PFSK-1 (cell line): Measurements from ENCODE around the gene MYH6. TPM values are rescaled to one million over a fixed set of nuclear protein-coding genes. Genes with fewer than 3 reads are reported as not detected.

Source experiments
- FOXP2 ChIP-seq: optimal IDR thresholded peaks from 2 replicates; pipeline ENCODE3; 2011; ENCODE audit warnings: borderline replicate concordance, control low read depth, inconsistent platforms; ENCODE audit not compliant: insufficient read depth; ENCODE audit errors: extremely low read length, extremely low read depth
- POLR2AphosphoS5 ChIP-seq: IDR thresholded peaks from 2 replicates; pipeline ENCODE4 v1.6.1; 2012; ENCODE audit warnings: low read depth, mild to moderate bottlenecking, control low read depth, low read length, moderate library complexity
- REST ChIP-seq, 2 experiments: IDR thresholded peaks; 2 replicates each; pipeline versions ENCODE4 v1.6.1 to v1.8.0; 2011 to 2012; ENCODE audit warnings: low read depth in 2 of 2, low read length in 2 of 2, control low read depth in 1 of 2, inconsistent platforms in 1 of 2, mild to moderate bottlenecking in 1 of 2, moderate library complexity in 1 of 2; ENCODE audit not compliant: insufficient read depth in 1 of 2
- SIN3A ChIP-seq: IDR thresholded peaks from 2 replicates; pipeline ENCODE4 v1.6.1; 2012; ENCODE audit warnings: mild to moderate bottlenecking, low read length, moderate library complexity, borderline replicate concordance; ENCODE audit not compliant: insufficient read depth
- TAF1 ChIP-seq: IDR thresholded peaks from 2 replicates; pipeline ENCODE4 v1.6.1; 2012; ENCODE audit warnings: low read length, control low read depth, borderline replicate concordance; ENCODE audit not compliant: insufficient read depth
- polyA plus RNA-seq: library from polyadenylated mRNA; unstranded; fragments of >200 nt; gene quantifications from one replicate; pipeline ENCODE4 v1.2.1, GENCODE V29; 2012; ENCODE audit warnings: low read depth, missing spikeins; ENCODE audit not compliant: insufficient read length

The MYH6 gene
- polyA plus RNA-seq = not detected

DNA sequence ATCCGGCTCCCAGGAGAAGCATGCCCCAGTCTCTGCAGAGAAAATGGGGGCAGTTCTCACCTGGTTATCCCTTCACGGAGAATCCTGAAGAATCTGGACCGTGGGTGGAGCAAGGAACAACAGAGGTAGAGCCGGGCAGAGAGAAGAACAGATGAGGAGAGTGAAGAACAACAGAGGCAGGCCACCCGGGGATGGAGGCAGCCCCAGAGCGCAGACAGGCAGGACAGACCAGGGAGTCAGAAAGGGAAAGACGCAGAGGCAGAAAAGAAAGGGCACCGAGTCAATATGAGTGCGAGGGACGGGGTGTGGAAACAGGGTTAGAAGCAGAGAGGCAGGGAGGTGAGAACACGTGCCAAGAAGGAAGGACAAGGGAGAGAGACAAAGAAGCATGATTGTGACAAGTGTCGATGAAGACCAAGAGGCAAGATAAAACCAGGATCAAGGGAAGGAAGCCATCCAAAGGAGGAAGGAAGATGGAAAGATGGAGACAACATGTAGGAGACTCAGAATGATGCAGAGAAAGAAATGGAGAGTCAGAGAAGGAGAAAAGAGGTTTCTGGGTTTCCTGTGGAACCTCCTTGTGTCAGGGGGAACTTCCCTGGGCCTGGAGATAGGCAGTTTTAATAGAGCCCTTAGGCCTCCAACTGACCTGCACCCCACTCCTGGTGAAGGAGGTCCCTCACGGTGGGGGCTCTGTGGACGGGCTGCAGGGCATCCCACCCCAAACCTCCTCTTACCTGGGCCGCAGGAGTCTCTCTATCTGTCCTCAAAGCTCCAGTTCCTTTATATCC, at the start of gene MYH6:
MYH6 (minus strand) TSS at position 758 of the 791 bp plus-strand sequence. CDS start 1,050 bp downstream, outside the sequence.
- TF ChIP-seq FOXP2 (no peak), REST (IDR thresholded peaks at IDR 0.05; ENCODE audit: insufficient read depth in 1 of 2, low read depth in 2 of 2, low read length in 2 of 2) (no peak), TAF1 (no peak), POLR2AphosphoS5 (no peak), SIN3A (no peak)

DNA sequence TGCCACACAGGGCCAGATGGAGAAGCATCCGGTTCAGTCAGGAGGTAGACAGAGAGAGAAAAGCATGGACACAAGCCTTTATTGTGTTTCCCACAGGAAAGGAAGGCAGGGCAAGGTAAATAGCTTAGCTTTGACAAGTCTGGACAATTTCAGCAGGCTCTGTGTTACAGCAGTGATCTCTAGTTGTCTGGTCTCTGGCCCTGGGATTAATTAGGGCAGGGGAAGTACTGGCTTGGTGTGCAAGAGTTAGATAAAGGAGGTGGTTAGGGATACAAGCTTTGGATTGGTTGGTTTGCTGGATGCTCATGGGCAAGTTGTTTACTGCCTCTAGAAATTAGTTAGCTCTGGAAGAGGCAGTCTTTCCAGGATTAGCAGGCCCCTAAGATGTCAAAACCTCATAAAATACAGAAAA, 46.4 kb upstream of the MYH6 start:
- TF ChIP-seq TAF1 (no peak), POLR2AphosphoS5 (no peak), FOXP2 (no peak)

- TF ChIP-seq SIN3A = no peak
- no peak for TF ChIP-seq FOXP2
- no peak for TF ChIP-seq POLR2AphosphoS5
- TF ChIP-seq REST (IDR thresholded peaks at IDR 0.05; ENCODE audit: insufficient read depth in 1 of 2, low read depth in 2 of 2, low read length in 2 of 2) = no peak
Observed at GRCh38 chr14:23452237-23452636, 44.2 kb upstream of the MYH6 start.

DNA sequence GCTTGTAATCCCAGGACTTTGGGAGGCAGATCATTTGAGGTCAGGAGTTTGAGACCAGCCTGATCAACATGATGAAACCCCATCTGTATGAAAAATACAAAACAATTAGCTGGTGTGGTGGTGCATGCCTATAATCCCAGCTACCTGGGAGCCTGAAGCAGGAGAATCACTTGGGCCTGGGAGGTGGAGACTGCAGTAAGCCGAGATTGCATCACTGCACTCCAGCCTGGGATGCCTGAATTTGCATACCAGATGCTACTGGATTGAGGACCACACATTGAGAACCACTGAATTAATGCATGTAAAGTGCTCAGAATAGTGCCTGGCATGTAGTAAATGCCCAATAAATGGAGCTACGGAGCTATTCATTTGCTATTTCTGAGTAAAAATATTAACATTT, 42.3 kb upstream of the MYH6 start:
- TF ChIP-seq SIN3A (no peak), POLR2AphosphoS5 (no peak), TAF1 (no peak), REST (IDR thresholded peaks at IDR 0.05; ENCODE audit: insufficient read depth in 1 of 2, low read depth in 2 of 2, low read length in 2 of 2) (no peak), FOXP2 (no peak)

DNA sequence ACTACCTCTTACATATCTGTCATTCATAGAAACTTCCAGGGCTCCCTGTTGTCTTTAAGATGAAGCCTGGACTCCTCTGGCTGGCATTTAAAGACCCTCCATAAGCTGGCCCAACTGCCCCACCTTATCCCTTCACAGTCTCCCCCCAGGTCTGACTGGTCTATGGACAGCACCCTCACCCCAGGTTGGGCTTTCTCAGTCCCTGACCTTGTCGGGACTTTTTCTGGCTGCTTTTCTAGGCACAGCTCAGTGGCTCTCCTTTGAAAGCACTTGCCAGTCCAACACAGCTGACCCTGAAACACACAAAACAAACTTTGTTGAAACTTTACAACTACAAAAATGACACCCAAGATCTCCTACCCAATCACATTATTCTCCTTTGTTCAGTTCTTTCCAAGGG, 41.2 kb upstream of the MYH6 start:
- TF ChIP-seq FOXP2 = no peak
- no peak for TF ChIP-seq REST (IDR thresholded peaks at IDR 0.05; ENCODE audit: insufficient read depth in 1 of 2, low read depth in 2 of 2, low read length in 2 of 2)
- no peak for TF ChIP-seq SIN3A
- TF ChIP-seq POLR2AphosphoS5 = no peak
- TF ChIP-seq TAF1 = no peak
